ENCODE results near the gene STUB1. TPM values are rescaled to one million over a fixed set of nuclear protein-coding genes. Genes with fewer than 3 reads are reported as not detected.

Gene STUB1
- total and polyA plus RNA-seq, 2 of the 8 experiments (the other 6 are each of a cell fraction or from before 2014, with no cell fraction given), result 89.9 to 103 TPM

- TF ChIP-seq USF2 (IDR thresholded peaks at IDR 0.05; ENCODE audit: low read length), result no peak
- no peak for TF ChIP-seq ATF2 (IDR thresholded peaks at IDR 0.05; ENCODE audit: low read length)
- TF ChIP-seq SP1 (IDR thresholded peaks at IDR 0.05; ENCODE audit: low read depth, low read length), result peak; percentile 57; the same call in 1 of the 2 replicates
- no peak for TF ChIP-seq SRF (IDR thresholded peaks at IDR 0.05; ENCODE audit: low read depth, low read length)
- TF ChIP-seq MAX (IDR thresholded peaks at IDR 0.05), result peak; percentile 86
- 0 out of 2 replicates have a peak, but pooled peaks have one; percentile 60 for TF ChIP-seq TAF1 (IDR thresholded peaks at IDR 0.05; ENCODE audit: low read depth, low read length)
- no peak for TF ChIP-seq KDM4A (IDR thresholded peaks at IDR 0.05; ENCODE audit: low read depth, low read length, severe bottlenecking)
- no peak for TF ChIP-seq HDAC6 (IDR thresholded peaks at IDR 0.05; ENCODE audit: low read depth, low read length)
- TF ChIP-seq MAFK (IDR thresholded peaks at IDR 0.05; ENCODE audit: low read depth, low read length), result no peak
- TF ChIP-seq BCL11A (IDR thresholded peaks at IDR 0.05; ENCODE audit: low read depth in 2 of 2, low read length in 2 of 2), result no peak
- TF ChIP-seq RAD21 (IDR thresholded peaks at IDR 0.05 in 1 of 2, conservative IDR thresholded peaks at IDR 0.05 in 1 of 2; ENCODE audit: low read depth in 2 of 2, low read length in 2 of 2), result peak; percentile 39 to 44
- no peak for TF ChIP-seq SUZ12 (IDR thresholded peaks at IDR 0.05; ENCODE audit: low read length)
- no peak for TF ChIP-seq CBX5 (IDR thresholded peaks at IDR 0.05; ENCODE audit: low read depth, low read length)
These were observed 19.6 kb upstream of the STUB1 start (continued) for GRCh38 chr16:660459-661183.
